K562 (cell line): ENCODE data around the gene CD52. TPM values are rescaled to one million over a fixed set of nuclear protein-coding genes. Genes with fewer than 3 reads are reported as not detected.

ENCODE experiments used
- ARID3B ChIP-seq: fragments of 250-450 bp; sonication (Bioruptor Pico); IDR thresholded peaks from 2 replicates; pipeline ENCODE4 v1.4.0; 2020; ENCODE audit warnings: borderline replicate concordance
- ARID4B ChIP-seq: sonication (generic); formaldehyde crosslinking; IDR thresholded peaks from 2 replicates; pipeline ENCODE4 v1.8.0; 2022; ENCODE audit warnings: mild to moderate bottlenecking, missing genetic modification reagents
- BRF2 ChIP-seq: IDR thresholded peaks from 3 replicates; pipeline ENCODE4 v1.6.1; 2011; ENCODE audit warnings: borderline replicate concordance, mild to moderate bottlenecking; ENCODE audit not compliant: insufficient read length, insufficient read depth
- CEBPB ChIP-seq: fragments of 450-650 bp; IDR thresholded peaks from 2 replicates; pipeline ENCODE4 v1.6.1; 2016; ENCODE audit warnings: missing genetic modification characterization, missing compliant biosample characterization
- ELF2 ChIP-seq: fragments of 250-450 bp; sonication (Bioruptor Pico); IDR thresholded peaks from 2 replicates; pipeline ENCODE4 v1.5.0; 2021; ENCODE audit warnings: mild to moderate bottlenecking
- ETS2 ChIP-seq: IDR thresholded peaks from 2 replicates; pipeline ENCODE4 v1.6.1; 2016; ENCODE audit warnings: borderline replicate concordance, missing genetic modification characterization, mild to moderate bottlenecking, moderate library complexity, missing compliant biosample characterization; ENCODE audit not compliant: poor library complexity, severe bottlenecking
- HSF4 ChIP-seq: fragments of 250-450 bp; sonication (Bioruptor Pico); IDR thresholded peaks from 2 replicates; pipeline ENCODE4 v2.1.2; 2022; ENCODE audit warnings: mild to moderate bottlenecking, moderate library complexity, borderline replicate concordance
- NR1H2 ChIP-seq: sonication (generic); formaldehyde crosslinking; IDR thresholded peaks from 2 replicates; pipeline ENCODE4 v1.4.0; 2020; ENCODE audit warnings: mild to moderate bottlenecking, missing genetic modification reagents
- THRA ChIP-seq: fragments of 450-650 bp; IDR thresholded peaks from 2 replicates; pipeline ENCODE4 v1.6.1; 2017; ENCODE audit warnings: mild to moderate bottlenecking, moderate library complexity
- ZBTB34 ChIP-seq: fragments of 250-450 bp; sonication (Bioruptor Pico); IDR thresholded peaks from 2 replicates; pipeline ENCODE4 v1.8.0; 2021; ENCODE audit warnings: mild to moderate bottlenecking, moderate library complexity
- ZHX1 ChIP-seq: fragments of 150-350 bp; conservative IDR thresholded peaks from 2 replicates; pipeline ENCODE4 v1.6.1; 2014; ENCODE audit warnings: low read length
- ZNF239 ChIP-seq: fragments of 250-450 bp; sonication (Bioruptor Pico); IDR thresholded peaks from 2 replicates; pipeline ENCODE4 v1.4.0; 2020; ENCODE audit warnings: mild to moderate bottlenecking
- ZNF830 ChIP-seq: fragments of 250-450 bp; sonication (Bioruptor Pico); IDR thresholded peaks from 2 replicates; pipeline ENCODE4 v1.5.0; 2021; ENCODE audit warnings: mild to moderate bottlenecking
- polyA plus RNA-seq, 8 experiments: library from polyadenylated mRNA; depleted of rRNA in 4 of 8; stranded (reverse) in 5 of 8; unstranded in 3 of 8; fragments of >200 nt; fragmentation: Nextera tagmentation in 2 of 8; fragmentation: Illumina TruSeq in 1 of 8; extraction: Ambion mirVana in 2 of 8; extraction: Trizol in 1 of 8; gene quantifications; 2 replicates each; pipeline versions ENCODE4 v1.2.1 to v1.2.3, GENCODE V29; 2011 to 2014; ENCODE audit warnings: inconsistent platforms in 1 of 8, missing spikeins in 1 of 8
- total RNA-seq, 7 experiments: library from RNA; depleted of rRNA in 6 of 7; stranded (reverse); fragments of >200 nt in 6 of 7; fragmentation: Illumina TruSeq in 2 of 7; extraction: Trizol in 2 of 7; gene quantifications; 2 replicates each; pipeline versions ENCODE4 v1.2.1 to v1.2.3, GENCODE V29; 2011 to 2021; ENCODE audit warnings: low replicate concordance in 1 of 7

Gene CD52
- total and polyA plus RNA-seq, 9 of the 15 experiments (the other 6 are each of a cell fraction or from before 2014, with no cell fraction given) = 34.9 to 488 (median 173) TPM

- TF ChIP-seq NR1H2 = no peak
- no peak; the same call in none of the 2 replicates for TF ChIP-seq ZNF239 (CRISPR knock-in tag)
- TF ChIP-seq BRF2 = no peak
- TF ChIP-seq ZHX1 = no peak
- no peak for TF ChIP-seq THRA
- TF ChIP-seq ELF2 (CRISPR knock-in tag) = no peak
- TF ChIP-seq ZNF830 = 0 out of 2 replicates have a peak, but pooled peaks have one; percentile 39
- TF ChIP-seq ARID4B (CRISPR knock-in tag) = peak; percentile 86
- TF ChIP-seq ZBTB34 = peak; percentile 14; the same call in 1 of the 2 replicates
- peak; percentile 89 for TF ChIP-seq CEBPB
- TF ChIP-seq HSF4 (CRISPR knock-in tag) = no peak
- TF ChIP-seq ETS2 = no peak
- no peak; the same call in 1 of the 2 replicates for TF ChIP-seq ARID3B
Observed at GRCh38 chr1:26284597-26285347, 33.0 kb upstream of the CD52 start (continued).
